ENCODE measurements around the gene GPR161.

- TF ChIP-seq, protein P1, sequence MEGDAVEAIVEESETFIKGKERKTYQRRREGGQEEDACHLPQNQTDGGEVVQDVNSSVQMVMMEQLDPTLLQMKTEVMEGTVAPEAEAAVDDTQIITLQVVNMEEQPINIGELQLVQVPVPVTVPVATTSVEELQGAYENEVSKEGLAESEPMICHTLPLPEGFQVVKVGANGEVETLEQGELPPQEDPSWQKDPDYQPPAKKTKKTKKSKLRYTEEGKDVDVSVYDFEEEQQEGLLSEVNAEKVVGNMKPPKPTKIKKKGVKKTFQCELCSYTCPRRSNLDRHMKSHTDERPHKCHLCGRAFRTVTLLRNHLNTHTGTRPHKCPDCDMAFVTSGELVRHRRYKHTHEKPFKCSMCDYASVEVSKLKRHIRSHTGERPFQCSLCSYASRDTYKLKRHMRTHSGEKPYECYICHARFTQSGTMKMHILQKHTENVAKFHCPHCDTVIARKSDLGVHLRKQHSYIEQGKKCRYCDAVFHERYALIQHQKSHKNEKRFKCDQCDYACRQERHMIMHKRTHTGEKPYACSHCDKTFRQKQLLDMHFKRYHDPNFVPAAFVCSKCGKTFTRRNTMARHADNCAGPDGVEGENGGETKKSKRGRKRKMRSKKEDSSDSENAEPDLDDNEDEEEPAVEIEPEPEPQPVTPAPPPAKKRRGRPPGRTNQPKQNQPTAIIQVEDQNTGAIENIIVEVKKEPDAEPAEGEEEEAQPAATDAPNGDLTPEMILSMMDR (conservative IDR thresholded peaks at IDR 0.05; ENCODE audit: low read length): no peak
- TF ChIP-seq EZH2phosphoT487 (IDR thresholded peaks at IDR 0.05; ENCODE audit: borderline replicate concordance): no peak
Measured at GRCh38 chr1:168157638-168158037, 20.9 kb upstream of the GPR161 start.
